Naive B cell (primary cell): ENCODE data around the gene GRIN1. TPM values are rescaled to one million over a fixed set of nuclear protein-coding genes. Genes with fewer than 3 reads are reported as not detected.
"Not testable (repeated sequence)": the region's sequence is repeated elsewhere in the genome, so short reads cannot be mapped to it uniquely, and the experiment has no call there.

ENCODE experiments used
- ATAC-seq, 2 donors: fragments of 150-1000 bp; cut with Tn5 transposase; 2 replicates each; pipeline ENCODE4 v1.10.0; 2021; ENCODE audit warnings: low read depth in 2 of 2, mild to moderate bottlenecking in 2 of 2, moderate library complexity in 2 of 2
- DNase-seq: peaks from one replicate; pipeline ENCODE4 v3.0.0; 2022
- H3K27ac Mint-ChIP-seq, 6 donors: one replicate each; pipeline ENCODE4 v1.8.0; 2020 to 2022; ENCODE audit warnings: mild to moderate bottlenecking in 6 of 6, mixed read lengths in 6 of 6, moderate library complexity in 5 of 6, inconsistent platforms in 2 of 6
- H3K27me3 Mint-ChIP-seq, 3 donors: one replicate each; pipeline ENCODE4 v1.8.0; 2021 to 2022; ENCODE audit warnings: mixed read lengths in 3 of 3, mild to moderate bottlenecking in 1 of 3
- H3K36me3 Mint-ChIP-seq, 2 donors: one replicate each; pipeline ENCODE4 v1.8.0; 2020 to 2022; ENCODE audit warnings: mixed read lengths in 2 of 2, inconsistent platforms in 1 of 2, mild to moderate bottlenecking in 1 of 2
- H3K4me1 Mint-ChIP-seq, 3 donors: one replicate each; pipeline ENCODE4 v1.8.0; 2020 to 2022; ENCODE audit warnings: mixed read lengths in 3 of 3, inconsistent platforms in 1 of 3, mild to moderate bottlenecking in 1 of 3, moderate library complexity in 1 of 3
- H3K4me3 Mint-ChIP-seq, 8 donors: one replicate each; pipeline ENCODE4 v1.8.0; 2020 to 2022; ENCODE audit warnings: mild to moderate bottlenecking in 8 of 8, mixed read lengths in 8 of 8, moderate library complexity in 8 of 8, inconsistent platforms in 2 of 8
- H3K9me3 Mint-ChIP-seq, 7 donors: one replicate each; pipeline ENCODE4 v1.8.0; 2020 to 2022; ENCODE audit warnings: mixed read lengths in 7 of 7, mild to moderate bottlenecking in 5 of 7, inconsistent platforms in 2 of 7, moderate library complexity in 1 of 7
- polyA plus RNA-seq, 6 donors: library from polyadenylated mRNA; unstranded; fragments of 300-500 nt; fragmentation: Illumina TruSeq; gene quantifications; one replicate each; pipeline ENCODE4 v1.2.3, GENCODE V29; 2021; ENCODE audit warnings: low read depth in 6 of 6

The GRIN1 gene
- polyA plus RNA-seq, 6 donors from 2014 or later = not detected

GRCh38 chr9:137128158-137128861, 10.6 kb upstream of the GRIN1 start:
- H3K9me3 Mint-ChIP-seq = peaks cover 0 to 2% (median 0%) of the 10 kb centered on the region in 7 donors
- H3K4me1 Mint-ChIP-seq = peaks cover 30 to 44% (median 36%) of the 10 kb centered on the region in 3 donors
- peak overlapping the region; percentile 85 to 99 (median 93) for H3K4me3 Mint-ChIP-seq
- H3K27me3 Mint-ChIP-seq = peaks cover 0 to 4% (median 0%) of the 10 kb centered on the region in 3 donors
- no peaks in the 10 kb centered on the region for H3K36me3 Mint-ChIP-seq
- H3K27ac Mint-ChIP-seq = peak overlapping the region; percentile 91 to 100 (median 98)
- DNase-seq = no peak
- ATAC-seq = no peak

- peaks cover 0 to 4% (median 0%) of the 10 kb centered on the region in 3 donors for H3K27me3 Mint-ChIP-seq
- peak overlapping the region; percentile 85 to 99 (median 93) for H3K4me3 Mint-ChIP-seq
- peaks cover 0 to 2% (median 0%) of the 10 kb centered on the region in 7 donors for H3K9me3 Mint-ChIP-seq
- peaks cover 27 to 38% (median 31%) of the 10 kb centered on the region in 3 donors for H3K4me1 Mint-ChIP-seq
- ATAC-seq (peak in 1 of 2 donors; percentile 3), DNase-seq (no peak)
- H3K36me3 Mint-ChIP-seq = no peaks in the 10 kb centered on the region
- H3K27ac Mint-ChIP-seq = peak overlapping the region; percentile 91 to 100 (median 98)
Measured at GRCh38 chr9:137128862-137129455, 10.0 kb upstream of the GRIN1 start.

GRCh38 chr9:137129456-137130175, 9.3 kb upstream of the GRIN1 start:
- DNase-seq = peak; percentile 91
- peaks cover 27 to 38% (median 31%) of the 10 kb centered on the region in 3 donors for H3K4me1 Mint-ChIP-seq
- H3K9me3 Mint-ChIP-seq = peaks cover 0 to 2% (median 0%) of the 10 kb centered on the region in 7 donors
- peak; percentile 93 to 94 for ATAC-seq
- peak overlapping the region; percentile 36 to 99 (median 87) for H3K27ac Mint-ChIP-seq
- H3K36me3 Mint-ChIP-seq = no peaks in the 10 kb centered on the region
- peaks cover 0 to 4% (median 2%) of the 10 kb centered on the region in 3 donors for H3K27me3 Mint-ChIP-seq
- peak overlapping the region; percentile 85 to 99 (median 93) for H3K4me3 Mint-ChIP-seq

- peak overlapping the region in 4 of 6 donors; percentile 56 to 93 (median 71) for H3K27ac Mint-ChIP-seq
Measured at GRCh38 chr9:137130176-137130755, 8.7 kb upstream of the GRIN1 start.

GRCh38 chr9:137134191-137134590, 4.8 kb upstream of the GRIN1 start:
- Mint-ChIP-seq H3K4me3 (no peak overlapping the region), H3K27me3 (peaks cover 18 to 39% (median 28%) of the 10 kb centered on the region in 3 donors)

More at GRCh38 chr9:137130176-137130755, 8.7 kb upstream of the GRIN1 start:
- Mint-ChIP-seq H3K36me3 (no peaks in the 10 kb centered on the region), H3K4me3 (peak overlapping the region; percentile 71 to 94 (median 82)), H3K9me3 (peaks cover 0 to 2% (median 0%) of the 10 kb centered on the region in 7 donors), H3K4me1 (peaks cover 27 to 38% (median 31%) of the 10 kb centered on the region in 3 donors), H3K27me3 (peaks cover 0 to 7% (median 4%) of the 10 kb centered on the region in 3 donors)
- DNase-seq (no peak), ATAC-seq (no peak)

GRCh38 chr9:137135154-137135553, 3.8 kb upstream of the GRIN1 start:
- not testable (repeated sequence) for DNase-seq, H3K9me3 Mint-ChIP-seq, H3K27ac Mint-ChIP-seq, ATAC-seq, H3K4me3 Mint-ChIP-seq, H3K36me3 Mint-ChIP-seq
- peaks cover 13 to 17% (median 15%) of the 10 kb centered on the region in 3 donors for H3K4me1 Mint-ChIP-seq
- H3K27me3 Mint-ChIP-seq = peaks cover 19 to 48% (median 36%) of the 10 kb centered on the region in 3 donors

More at GRCh38 chr9:137134191-137134590, 4.8 kb upstream of the GRIN1 start:
- no peak overlapping the region for H3K27ac Mint-ChIP-seq
- peaks cover 0 to 2% (median 0%) of the 10 kb centered on the region in 7 donors for H3K9me3 Mint-ChIP-seq
- H3K36me3 Mint-ChIP-seq = no peaks in the 10 kb centered on the region
- no peak for ATAC-seq
- peaks cover 10 to 17% (median 15%) of the 10 kb centered on the region in 3 donors for H3K4me1 Mint-ChIP-seq
- no peak for DNase-seq

- Mint-ChIP-seq H3K9me3 (no peaks in the 10 kb centered on the region), H3K36me3 (no peaks in the 10 kb centered on the region), H3K4me3 (peak overlapping the region in 2 of 8 donors; percentile 24 to 40), H3K4me1 (peaks cover 9 to 12% (median 11%) of the 10 kb centered on the region in 3 donors), H3K27ac (no peak overlapping the region), H3K27me3 (peaks cover 24 to 60% (median 43%) of the 10 kb centered on the region in 3 donors)
- no peak for DNase-seq
- peak in 1 of 2 donors; percentile 18 for ATAC-seq
Measured at GRCh38 chr9:137136261-137136880, 2.6 kb upstream of the GRIN1 start.

GRCh38 chr9:137136881-137137607, 1.9 kb upstream of the GRIN1 start:
- Mint-ChIP-seq H3K27ac (no peak overlapping the region), H3K4me1 (peaks cover 9 to 12% (median 11%) of the 10 kb centered on the region in 3 donors), H3K9me3 (no peaks in the 10 kb centered on the region), H3K27me3 (peaks cover 26 to 66% (median 48%) of the 10 kb centered on the region in 3 donors), H3K4me3 (peak overlapping the region in 1 of 8 donors; percentile 40), H3K36me3 (peaks cover 0 to 2% of the 10 kb centered on the region in 2 donors)
- ATAC-seq (no peak), DNase-seq (no peak)

GRCh38 chr9:137138058-137138721, 764 bp upstream of the GRIN1 start:
- Mint-ChIP-seq H3K9me3 (no peaks in the 10 kb centered on the region), H3K27me3 (peaks cover 28 to 73% (median 58%) of the 10 kb centered on the region in 3 donors), H3K36me3 (peaks cover 0 to 8% of the 10 kb centered on the region in 2 donors), H3K4me1 (peaks cover 9 to 16% (median 11%) of the 10 kb centered on the region in 3 donors), H3K4me3 (peak overlapping the region in 2 of 8 donors; percentile 41 to 65), H3K27ac (peak overlapping the region in 3 of 6 donors; percentile 43 to 78 (median 47))
- ATAC-seq = peak; percentile 30 to 33
- DNase-seq = no peak

- peak; percentile 30 to 31 for ATAC-seq
- peak overlapping the region in 1 of 6 donors; percentile 56 for H3K27ac Mint-ChIP-seq
- H3K27me3 Mint-ChIP-seq = peaks cover 32 to 86% (median 70%) of the 10 kb centered on the region in 3 donors
- H3K4me3 Mint-ChIP-seq = peak overlapping the region in 2 of 8 donors; percentile 20 to 62
- H3K4me1 Mint-ChIP-seq = peaks cover 9 to 16% (median 11%) of the 10 kb centered on the region in 3 donors
- H3K36me3 Mint-ChIP-seq = peaks cover 0 to 8% of the 10 kb centered on the region in 2 donors
- DNase-seq = no peak
- no peaks in the 10 kb centered on the region for H3K9me3 Mint-ChIP-seq
Measured at GRCh38 chr9:137139468-137140150, 655 bp downstream of the GRIN1 start.
